Stomach (tissue), 9 donors: Measurements from ENCODE around the gene PIP5K1B. TPM values are rescaled to one million over a fixed set of nuclear protein-coding genes. Genes with fewer than 3 reads are reported as not detected.

Experiments
- DNase-seq, 2 donors: peaks; one replicate each; pipeline versions ENCODE4 v3.0.0 to v3.0.0-alpha.2; 2013 to 2019
- H3K27ac ChIP-seq, 5 donors: fragments of 200-600 bp in 4 of 5; sonication (generic) in 4 of 5; one replicate each; pipeline ENCODE4 v1.5.1; 2013 to 2019; ENCODE audit warnings: mild to moderate bottlenecking in 1 of 5, moderate library complexity in 1 of 5
- H3K27me3 ChIP-seq, 3 donors: fragments of 200-600 bp; sonication (generic); one replicate each; pipeline ENCODE4 v1.5.1; 2017 to 2019; ENCODE audit warnings: mixed run types in 1 of 3
- H3K36me3 ChIP-seq, 4 donors: fragments of 200-600 bp; sonication (generic); 1 replicate in 3 of 4; 2 replicates in 1 of 4; pipeline ENCODE4 v1.5.1; 2016 to 2019
- H3K4me1 ChIP-seq, 4 donors: fragments of 200-600 bp; sonication (generic); one replicate each; pipeline ENCODE4 v1.5.1; 2016 to 2019
- H3K4me3 ChIP-seq, 4 donors: fragments of 200-600 bp; sonication (generic) in 3 of 4; one replicate each; pipeline ENCODE4 v1.5.1; 2016 to 2019; ENCODE audit warnings: mild to moderate bottlenecking in 1 of 4
- H3K9me3 ChIP-seq, 4 donors: fragments of 200-600 bp; sonication (generic); one replicate each; pipeline ENCODE4 v1.5.1; 2016 to 2019
- CTCF ChIP-seq, 7 experiments: fragments of 450-650 bp in 4 of 7; fragments of 200-600 bp in 3 of 7; sonication (generic) in 3 of 7; IDR thresholded peaks; one replicate each; pipeline ENCODE4 v1.5.1; 2016 to 2019; ENCODE audit warnings: antibody characterized with exemption in 7 of 7, control low read depth in 2 of 7, mild to moderate bottlenecking in 1 of 7
- EP300 ChIP-seq: sonication (generic); formaldehyde crosslinking; IDR thresholded peaks from one replicate; pipeline ENCODE4 v1.6.1; 2017; ENCODE audit warnings: antibody characterized with exemption
- POLR2A ChIP-seq, 4 donors: fragments of 450-650 bp; IDR thresholded peaks; one replicate each; pipeline ENCODE4 v1.6.1; 2016; ENCODE audit warnings: antibody characterized with exemption in 4 of 4, control low read depth in 2 of 4, mild to moderate bottlenecking in 1 of 4, moderate library complexity in 1 of 4
- POLR2AphosphoS5 ChIP-seq, 3 donors: sonication (generic); formaldehyde crosslinking; IDR thresholded peaks; one replicate each; pipeline ENCODE4 v1.6.1; 2016; ENCODE audit warnings: antibody characterized with exemption in 3 of 3
- WGBS, 5 donors: extraction: QIAGEN DNeasy Blood & Tissue Kit in 3 of 5; methylation state at CpG; one replicate each; pipeline versions ENCODE4 v1.1.5 to v1.1.7; 2013 to 2018; 5-methylcytosine and 5-hydroxymethylcytosine counted together
- intact Hi-C: fragments of 100-400 bp; cut with DNase I; formaldehyde crosslinking; loops from one replicate; pipeline ENCODE4 v1.15.1; 2023; ENCODE audit warnings: low total_unique reads
- polyA plus RNA-seq, 3 donors: library from polyadenylated mRNA; stranded (reverse); fragments of 200-250 nt; gene quantifications; one replicate each; pipeline ENCODE4 v1.2.3, GENCODE V29; 2013
- total RNA-seq, 5 donors: library from RNA; depleted of rRNA; stranded (reverse); fragments of >200 nt; gene quantifications; one replicate each; pipeline versions ENCODE4 v1.1.0 to v1.2.3, GENCODE V29; 2014 to 2016
- donor health status: healthy with polysubstance abuse.
- donor health status: Bipolar disorder and iron deficiency.
- donor health status: healthy.

Gene PIP5K1B
- total and polyA plus RNA-seq, 8 donors: 2.3 to 33.8 (median 16.6) TPM

- no peaks in the 10 kb centered on the region for H3K36me3 ChIP-seq
- H3K4me3 ChIP-seq: no peak overlapping the region
- no peak for TF ChIP-seq POLR2A (IDR thresholded peaks at IDR 0.05)
- TF ChIP-seq CTCF (IDR thresholded peaks at IDR 0.05): no peak
- TF ChIP-seq POLR2AphosphoS5 (IDR thresholded peaks at IDR 0.05): no peak
- TF ChIP-seq EP300: no peak
- H3K4me1 ChIP-seq: no peaks in the 10 kb centered on the region
- intact Hi-C loops: loop anchor here (10.0 kb wide), 1 partner anchor 57 kb away; no protein-coding TSS in a partner anchor
- DNase-seq: no peak
- WGBS, 5 donors: 92 to 97% (median 93%) methylated on average over 1 of the region's 1 CpG
- H3K27me3 ChIP-seq: peaks cover 0 to 9% (median 0%) of the 10 kb centered on the region in 3 donors
- no peaks in the 10 kb centered on the region for H3K9me3 ChIP-seq
- no peak overlapping the region for H3K27ac ChIP-seq
Measured at GRCh38 chr9:68672215-68672614, 32.8 kb upstream of the PIP5K1B start.

GRCh38 chr9:68672625-68673024 lies 32.4 kb upstream of the PIP5K1B start:
- Histone ChIP-seq H3K36me3 (no peaks in the 10 kb centered on the region), H3K27ac (no peak overlapping the region), H3K9me3 (no peaks in the 10 kb centered on the region), H3K4me3 (no peak overlapping the region), H3K4me1 (no peaks in the 10 kb centered on the region), H3K27me3 (peaks cover 0 to 14% (median 0%) of the 10 kb centered on the region in 3 donors)
- no peak for DNase-seq
- TF ChIP-seq POLR2AphosphoS5 (IDR thresholded peaks at IDR 0.05): no peak
- no peak for TF ChIP-seq POLR2A (IDR thresholded peaks at IDR 0.05)
- no peak for TF ChIP-seq EP300
- no peak for TF ChIP-seq CTCF (IDR thresholded peaks at IDR 0.05)
- intact Hi-C loops: loop anchor here (10.0 kb wide), 1 partner anchor 58 kb away; no protein-coding TSS in a partner anchor

- peak in 1 of 2 donors; percentile 56 for DNase-seq
- H3K4me1 ChIP-seq: peaks cover 0 to under 1% (median 0%) of the 10 kb centered on the region in 4 donors
- peaks cover 0 to 25% (median 0%) of the 10 kb centered on the region in 3 donors for H3K27me3 ChIP-seq
- intact Hi-C loops: loop anchor here (10.0 kb wide), 1 partner anchor 64 kb away; no protein-coding TSS in a partner anchor
- no peaks in the 10 kb centered on the region for H3K36me3 ChIP-seq
- H3K9me3 ChIP-seq: no peaks in the 10 kb centered on the region
- no peak for TF ChIP-seq CTCF (IDR thresholded peaks at IDR 0.05)
- no peak for TF ChIP-seq POLR2AphosphoS5 (IDR thresholded peaks at IDR 0.05)
- no peak overlapping the region for H3K4me3 ChIP-seq
- 52 to 61% (median 56%) methylated on average over 5 of the region's 5 CpGs for WGBS, 5 donors
- no peak overlapping the region for H3K27ac ChIP-seq
Measured at GRCh38 chr9:68678430-68678829, 26.6 kb upstream of the PIP5K1B start.

- WGBS, 5 donors: 20 to 44% (median 31%) methylated on average over 2 of the region's 2 CpGs
- intact Hi-C loops: no loop called here
- no peak overlapping the region for H3K4me3 ChIP-seq
- TF ChIP-seq EP300 (no peak), POLR2A (IDR thresholded peaks at IDR 0.05) (no peak), POLR2AphosphoS5 (IDR thresholded peaks at IDR 0.05) (peak in 1 of 3 donors; percentile 26), CTCF (IDR thresholded peaks at IDR 0.05) (no peak)
- peaks cover 0 to 6% (median 0%) of the 10 kb centered on the region in 3 donors for H3K27me3 ChIP-seq
- DNase-seq: no peak
- H3K9me3 ChIP-seq: no peaks in the 10 kb centered on the region
- peaks cover 0 to 5% (median 0%) of the 10 kb centered on the region in 4 donors for H3K4me1 ChIP-seq
- H3K36me3 ChIP-seq: no peaks in the 10 kb centered on the region
- no peak overlapping the region for H3K27ac ChIP-seq
Measured at GRCh38 chr9:68683433-68683832, 21.6 kb upstream of the PIP5K1B start.
